HG03066 (cell line): ENCODE results near the gene ANKRD1.

Experiments
- ATAC-seq: cut with Tn5 transposase; IDR thresholded peaks from one replicate; pipeline ENCODE4 v1.9.1; 2021; ENCODE audit warnings: low read depth; ENCODE audit not compliant: unreplicated experiment

ANKRD1 gene

GRCh38 chr10:90936276-90936659 lies 15.4 kb upstream of the ANKRD1 start:
- no peak for ATAC-seq

DNA sequence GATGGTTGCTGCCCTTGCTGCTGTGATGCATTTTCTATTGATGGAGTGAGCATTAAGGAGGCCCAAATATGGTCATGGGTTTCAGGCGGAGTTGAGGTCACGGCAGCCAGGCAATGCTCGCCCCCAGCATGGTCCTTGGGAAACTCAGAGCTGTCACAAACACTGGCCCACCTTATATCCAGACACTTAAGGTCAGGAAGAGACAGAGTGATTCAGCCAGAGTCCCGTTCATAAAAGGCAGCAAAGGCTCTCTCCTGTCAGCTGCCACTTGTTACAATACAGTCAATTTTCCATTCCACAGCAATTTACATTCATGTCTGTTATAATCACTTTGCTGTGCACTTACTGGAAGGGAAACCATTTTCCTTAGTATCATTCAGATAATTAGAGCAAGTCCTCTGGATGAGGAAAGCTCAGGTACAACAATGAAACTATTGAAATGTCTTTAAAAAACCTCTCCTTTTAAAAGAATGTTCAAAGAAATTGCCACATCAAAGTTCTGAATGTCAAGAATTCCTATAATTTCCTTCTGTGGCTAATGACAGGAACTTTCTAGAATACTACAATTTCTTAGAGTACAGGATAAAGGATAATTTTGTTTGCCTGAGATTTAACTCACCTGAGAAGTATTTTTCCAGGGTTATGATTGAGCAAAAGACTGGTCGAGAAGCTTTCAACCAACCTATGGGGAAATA lies 14.8 kb upstream of the ANKRD1 start:
- ATAC-seq = no peak

DNA sequence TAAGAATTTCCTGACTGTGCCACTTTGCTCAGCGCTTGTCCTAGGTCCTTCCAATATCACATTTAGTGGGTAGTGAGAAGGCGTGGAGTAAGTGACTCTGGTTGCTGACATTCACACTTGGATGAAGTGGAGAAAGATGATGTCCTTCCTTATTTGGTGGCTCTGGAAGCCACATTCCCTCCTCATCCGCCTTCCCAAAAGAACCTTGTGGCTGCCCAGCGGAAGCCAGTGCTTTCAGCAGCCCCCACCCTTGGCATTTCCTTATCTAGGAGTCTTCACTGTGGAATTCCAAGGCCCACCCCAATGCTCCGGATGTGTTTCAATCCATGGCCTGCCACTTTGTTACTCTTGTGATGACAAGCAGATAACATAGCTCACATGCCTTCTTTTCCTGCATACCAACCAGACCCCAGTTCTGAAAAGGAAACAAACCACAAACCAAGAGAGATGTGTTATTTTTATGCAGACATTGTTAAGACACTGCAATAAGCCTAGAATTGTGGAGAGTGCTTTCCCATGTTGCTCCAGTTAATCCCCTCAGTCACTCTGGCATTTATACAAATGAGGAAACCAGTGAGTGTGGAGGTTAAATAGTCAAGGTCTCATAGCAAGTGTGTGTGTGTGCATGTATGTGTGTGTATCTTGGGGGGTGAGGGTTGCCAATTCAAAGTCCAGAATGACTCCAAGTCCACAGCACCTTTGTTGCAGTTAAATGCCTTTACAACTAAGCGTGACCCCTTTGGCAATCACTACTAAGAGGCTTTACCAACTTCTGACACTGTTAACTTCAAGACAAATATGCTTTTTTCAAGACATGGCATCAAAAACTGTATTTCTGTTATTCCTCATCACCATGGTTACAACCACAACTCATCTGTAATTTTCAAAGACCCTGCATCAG lies 10.3 kb upstream of the ANKRD1 start:
- ATAC-seq = no peak

GRCh38 chr10:90930070-90930837 lies 9.4 kb upstream of the ANKRD1 start:
- ATAC-seq = no peak

GRCh38 chr10:90929179-90929578 lies 8.3 kb upstream of the ANKRD1 start:
- ATAC-seq = no peak

- ATAC-seq = no peak
Observed at GRCh38 chr10:90927293-90927692, 6.4 kb upstream of the ANKRD1 start.

GRCh38 chr10:90925079-90926029 lies 4.5 kb upstream of the ANKRD1 start:
- ATAC-seq = no peak

GRCh38 chr10:90924552-90924951 lies 3.7 kb upstream of the ANKRD1 start:
- no peak for ATAC-seq

- no peak for ATAC-seq
Observed at GRCh38 chr10:90923111-90923731, 2.3 kb upstream of the ANKRD1 start.

- ATAC-seq = no peak
Observed at GRCh38 chr10:90921906-90922305, 1.0 kb upstream of the ANKRD1 start.

- ATAC-seq = no peak
Observed at GRCh38 chr10:90919683-90920574, 958 bp downstream of the ANKRD1 start.

DNA sequence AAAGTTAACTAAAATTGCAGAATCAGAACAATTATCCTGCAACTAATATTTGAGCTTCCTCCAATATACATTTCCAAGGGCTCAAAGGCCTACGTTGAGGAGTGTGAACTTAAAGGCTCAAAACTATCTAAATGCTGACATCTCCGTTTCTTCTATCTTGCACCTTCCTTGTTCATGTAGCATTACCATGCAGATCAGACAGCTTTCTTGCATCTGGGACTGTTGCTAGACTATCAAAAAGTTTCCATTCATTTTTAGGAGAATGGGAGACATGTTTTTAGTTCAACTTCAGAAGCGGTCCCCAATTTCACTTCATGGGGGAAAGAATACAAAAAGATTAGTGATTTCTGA lies 2.9 kb downstream of the ANKRD1 start:
- ATAC-seq = no peak

- no peak for ATAC-seq
Observed at GRCh38 chr10:90917238-90917967, 3.5 kb downstream of the ANKRD1 start.

DNA sequence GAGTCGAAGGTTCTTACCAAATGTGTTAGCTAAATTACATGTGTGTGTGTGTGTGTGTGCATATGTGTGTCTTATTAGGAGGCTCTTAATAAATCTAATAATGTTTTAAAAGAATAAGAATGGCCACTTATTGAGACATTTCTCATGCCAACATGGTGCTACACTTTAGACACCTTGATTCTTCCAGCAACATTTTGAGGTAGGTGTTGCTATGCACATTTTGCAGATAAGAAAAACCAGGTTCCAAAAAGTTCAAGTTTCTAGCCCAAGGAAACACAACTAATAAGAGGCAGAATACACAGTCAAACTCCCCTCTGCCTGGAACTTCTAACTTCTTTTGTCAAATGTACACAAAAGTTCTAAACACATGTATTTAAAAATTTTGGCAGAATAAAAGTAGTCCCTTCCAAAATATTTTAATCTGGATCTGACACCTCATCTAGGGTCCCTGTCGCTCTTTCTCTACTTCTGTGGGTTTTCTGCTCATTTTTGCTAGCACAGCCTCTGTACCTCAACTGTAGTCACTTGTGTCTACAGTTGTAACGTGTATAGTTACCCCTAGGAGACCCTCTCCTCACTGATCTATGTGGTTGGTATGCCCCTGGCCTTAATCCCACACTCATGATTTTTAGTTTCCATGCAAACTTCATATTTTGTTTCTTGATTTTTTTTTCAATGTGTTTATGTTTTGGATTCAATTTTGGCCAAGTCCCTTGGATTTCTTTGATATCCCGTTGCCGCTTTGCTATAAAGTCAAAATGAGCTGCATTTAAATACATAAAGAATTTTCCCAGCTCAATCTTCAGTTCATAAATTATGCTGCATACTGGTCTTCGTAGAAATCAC lies 4.3 kb downstream of the ANKRD1 start:
- ATAC-seq = no peak

DNA sequence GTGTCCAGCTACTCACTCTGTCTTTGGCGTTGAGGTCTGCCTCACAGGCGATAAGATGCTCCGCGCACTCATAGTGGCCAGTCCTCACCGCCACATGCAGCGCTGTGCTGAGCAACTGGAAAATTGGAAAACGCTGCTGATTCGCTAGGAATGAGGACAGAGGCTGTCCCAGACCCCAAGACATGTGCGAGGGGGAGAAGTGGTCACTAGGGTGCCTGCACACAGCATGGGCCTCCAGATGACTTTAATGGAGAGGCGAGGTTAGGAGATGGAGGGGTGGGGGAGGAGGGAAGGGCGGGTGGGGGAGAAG lies 5.2 kb downstream of the ANKRD1 start:
- ATAC-seq = no peak

DNA sequence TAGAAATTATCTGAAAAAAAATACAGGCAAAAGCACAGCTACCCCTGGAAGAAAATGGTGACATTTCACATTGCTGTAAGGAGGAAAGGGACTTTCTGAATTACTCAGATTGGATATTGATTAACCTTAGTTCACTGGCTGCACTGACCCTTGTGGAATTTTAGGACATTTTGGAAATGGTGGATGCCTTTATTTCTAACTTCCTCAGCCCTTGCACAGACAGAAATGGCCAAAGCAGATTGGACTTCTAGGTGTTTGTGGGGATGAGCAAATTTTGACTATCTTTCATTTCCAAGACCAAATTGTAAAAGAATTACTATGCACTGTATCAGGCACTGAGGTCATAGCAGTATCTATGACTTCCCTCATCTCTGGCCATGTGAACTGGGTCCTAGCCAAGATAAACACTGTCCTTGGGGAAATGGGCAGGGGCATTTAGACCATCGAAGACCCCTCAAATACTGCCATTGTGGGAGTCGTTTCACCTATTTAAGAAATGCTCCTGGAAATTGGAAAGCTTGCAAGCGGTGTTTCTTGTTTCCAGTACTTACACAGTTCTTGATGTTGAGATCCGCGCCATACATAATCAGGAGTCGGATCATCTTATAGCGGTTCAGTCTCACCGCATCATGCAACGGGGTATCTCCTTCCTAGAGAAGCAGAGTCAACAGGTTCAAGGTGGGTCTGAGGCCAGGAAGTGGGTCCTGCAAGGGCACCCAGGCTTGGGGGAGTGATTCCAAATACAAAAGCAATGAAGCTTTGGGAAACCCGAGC lies 5.7 kb downstream of the ANKRD1 start:
- no peak for ATAC-seq
